Pancreas (tissue), 10 donors: ENCODE measurements around the gene SRPK3. TPM values are rescaled to one million over a fixed set of nuclear protein-coding genes. Genes with fewer than 3 reads are reported as not detected.
"Not testable (repeated sequence)": the region's sequence is repeated elsewhere in the genome, so short reads cannot be mapped to it uniquely, and the experiment has no call there.

ENCODE experiments used
- ATAC-seq, 4 donors: fragments of 200-7000 bp; cut with Tn5 transposase; one replicate each; pipeline versions ENCODE4 v1.8.0 to v1.9.1; 2020; ENCODE audit warnings: mild to moderate bottlenecking in 4 of 4, moderate library complexity in 4 of 4
- DNase-seq, 6 donors: peaks; one replicate each; pipeline ENCODE4 v3.0.0-alpha.2; 2020
- FAIRE-seq: peaks from 2 replicates; lab custom pipeline; 2012; peaks lifted over from hg19 to GRCh38; lab: Jason Lieb, UNC
- H3K27ac ChIP-seq, 4 donors: fragments of 200-600 bp; sonication (generic); 1 replicate in 3 of 4; 2 replicates in 1 of 4; pipeline versions ENCODE4 v1.5.0 to v1.8.0; 2020
- H3K27me3 ChIP-seq, 4 donors: fragments of 200-600 bp; one replicate each; pipeline ENCODE4 v1.8.0; 2021
- H3K36me3 ChIP-seq, 3 donors: fragments of 200-600 bp; sonication (generic) in 1 of 3; one replicate each; pipeline versions ENCODE4 v1.5.0 to v1.8.0; 2020 to 2021
- H3K4me1 ChIP-seq, 3 donors: fragments of 200-600 bp; one replicate each; pipeline ENCODE4 v1.8.0; 2021
- H3K4me3 ChIP-seq, 4 donors: fragments of 200-600 bp; sonication (generic) in 2 of 4; one replicate each; pipeline versions ENCODE4 v1.5.0 to v1.8.0; 2020 to 2021
- H3K9me3 ChIP-seq, 4 donors: fragments of 200-600 bp; one replicate each; pipeline ENCODE4 v1.8.0; 2021
- WGBS, 2 donors: extraction: QIAGEN DNeasy Blood & Tissue Kit; methylation state at CpG; one replicate each; pipeline ENCODE4 v1.1.7; 2013; 5-methylcytosine and 5-hydroxymethylcytosine counted together
- intact Hi-C, 3 donors: fragments of 100-400 bp; cut with DNase I; formaldehyde crosslinking; loops; one replicate each; pipeline versions ENCODE4 v1.11.1 to v1.14.2; 2022
- polyA plus RNA-seq, 2 donors: library from polyadenylated mRNA; stranded (reverse); fragments of 200-250 nt; gene quantifications; one replicate each; pipeline ENCODE4 v1.2.3, GENCODE V29; 2013
- total RNA-seq, 6 donors: library from RNA; stranded (reverse); fragmentation: NEBNext Ultra II Directional in 4 of 6; extraction: Animal tissue kit (Norgen Biotek cat#: 25700) in 4 of 6; gene quantifications; one replicate each; pipeline versions ENCODE4 v1.2.1 to v1.2.4, GENCODE V29; 2021 to 2023
- TF ChIP-seq, protein P1 (sequence below), 4 donors: fragments of 200-600 bp; sonication (generic) in 3 of 4; IDR thresholded peaks; one replicate each; pipeline versions ENCODE4 v1.5.0 to v1.8.0; 2021; ENCODE audit warnings: antibody characterized with exemption in 4 of 4
- donor health status: healthy with polysubstance abuse.
- donor health status: DM: no; HTN: no; CAD: no; lungs with moderate emphysema.
- donor health status: DM: no; HTN: no; CAD: no.
- donor health status: control.
- donor health status: control.
- donor health status: Bipolar disorder and iron deficiency.
- donor health status: DM: yes; HTN: yes; CAD: no.
- donor health status: DM: no; HTN: no; CAD: no.
- donor health status: DM: no; HTN: no; CAD: no.
- donor health status: DM: yes; HTN: yes; CAD: no.

SRPK3 gene
- total and polyA plus RNA-seq, 8 donors: 0.12 to 1.5 (median 0.24) TPM; not detected in 1

GRCh38 chrX:153741446-153741845 is 39.4 kb upstream of the SRPK3 start:
- intact Hi-C loops: no loop called here
- ATAC-seq (no peak), FAIRE-seq (no peak), DNase-seq (peak in 1 of 6 donors; percentile 70)
- WGBS, 2 donors: 81 to 95% methylated on average over 11 to 14 of the region's 14 CpGs
- Histone ChIP-seq H3K4me1 (no peaks in the 10 kb centered on the region), H3K9me3 (no peaks in the 10 kb centered on the region), H3K27me3 (no peaks in the 10 kb centered on the region), H3K27ac (no peak overlapping the region), H3K36me3 (no peaks in the 10 kb centered on the region), H3K4me3 (no peak overlapping the region)
- TF ChIP-seq, protein P1, sequence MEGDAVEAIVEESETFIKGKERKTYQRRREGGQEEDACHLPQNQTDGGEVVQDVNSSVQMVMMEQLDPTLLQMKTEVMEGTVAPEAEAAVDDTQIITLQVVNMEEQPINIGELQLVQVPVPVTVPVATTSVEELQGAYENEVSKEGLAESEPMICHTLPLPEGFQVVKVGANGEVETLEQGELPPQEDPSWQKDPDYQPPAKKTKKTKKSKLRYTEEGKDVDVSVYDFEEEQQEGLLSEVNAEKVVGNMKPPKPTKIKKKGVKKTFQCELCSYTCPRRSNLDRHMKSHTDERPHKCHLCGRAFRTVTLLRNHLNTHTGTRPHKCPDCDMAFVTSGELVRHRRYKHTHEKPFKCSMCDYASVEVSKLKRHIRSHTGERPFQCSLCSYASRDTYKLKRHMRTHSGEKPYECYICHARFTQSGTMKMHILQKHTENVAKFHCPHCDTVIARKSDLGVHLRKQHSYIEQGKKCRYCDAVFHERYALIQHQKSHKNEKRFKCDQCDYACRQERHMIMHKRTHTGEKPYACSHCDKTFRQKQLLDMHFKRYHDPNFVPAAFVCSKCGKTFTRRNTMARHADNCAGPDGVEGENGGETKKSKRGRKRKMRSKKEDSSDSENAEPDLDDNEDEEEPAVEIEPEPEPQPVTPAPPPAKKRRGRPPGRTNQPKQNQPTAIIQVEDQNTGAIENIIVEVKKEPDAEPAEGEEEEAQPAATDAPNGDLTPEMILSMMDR (IDR thresholded peaks at IDR 0.05): no peak

DNA sequence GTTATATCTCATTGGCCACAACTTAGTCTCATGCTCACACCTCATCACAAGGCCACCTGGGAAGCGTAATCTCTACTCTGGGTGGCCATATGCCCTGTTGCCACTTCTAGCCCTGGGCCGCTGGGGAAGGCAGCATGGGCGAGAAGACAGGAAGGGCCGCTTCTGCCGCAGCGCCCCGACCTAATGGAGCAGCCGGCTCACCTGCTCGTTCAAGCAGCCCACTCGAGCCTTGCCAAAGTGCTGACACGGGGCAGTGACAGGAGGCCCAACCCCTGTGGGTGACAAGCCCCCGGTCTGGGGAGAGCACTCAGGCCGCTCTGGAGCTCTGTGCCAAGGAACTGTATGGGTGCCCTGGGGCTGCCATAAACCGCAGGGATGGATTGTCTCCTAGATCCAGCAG is 38.7 kb upstream of the SRPK3 start:
- H3K36me3 ChIP-seq, H3K4me1 ChIP-seq, ATAC-seq, H3K27me3 ChIP-seq, FAIRE-seq, intact Hi-C loops, H3K4me3 ChIP-seq, H3K9me3 ChIP-seq, H3K27ac ChIP-seq, DNase-seq: not testable (repeated sequence)
- 91 to 95% methylated on average over 12 to 14 of the region's 14 CpGs for WGBS, 2 donors

DNA sequence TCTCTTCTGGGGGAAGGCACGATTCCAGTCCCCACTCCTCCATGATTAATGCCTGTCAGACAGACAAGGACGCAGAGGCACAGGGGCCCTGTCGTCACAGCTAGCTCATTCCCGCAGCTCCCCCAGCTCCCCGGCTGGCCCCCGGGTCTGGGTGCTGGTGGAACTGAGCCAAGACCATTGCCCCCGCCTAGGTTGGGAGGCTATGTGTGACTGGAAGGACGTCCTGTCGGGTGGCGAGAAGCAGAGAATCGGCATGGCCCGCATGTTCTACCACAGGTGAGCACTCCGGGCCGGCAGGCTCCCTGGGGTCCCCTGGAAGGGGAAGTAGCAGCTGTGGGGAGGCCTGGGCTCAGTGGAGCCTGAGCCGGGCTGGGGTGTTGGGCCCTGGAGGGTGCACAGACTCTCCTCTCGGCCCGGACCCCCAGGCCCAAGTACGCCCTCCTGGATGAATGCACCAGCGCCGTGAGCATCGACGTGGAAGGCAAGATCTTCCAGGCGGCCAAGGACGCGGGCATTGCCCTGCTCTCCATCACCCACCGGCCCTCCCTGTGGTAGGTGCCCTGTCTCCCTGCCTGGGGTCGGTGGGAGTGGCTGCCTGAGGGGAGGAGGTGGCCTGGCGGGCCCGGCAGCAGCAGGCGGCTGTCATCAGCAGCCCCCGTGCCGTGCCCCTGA is 37.9 kb upstream of the SRPK3 start:
- H3K27me3 ChIP-seq, H3K4me3 ChIP-seq, H3K36me3 ChIP-seq, ATAC-seq, H3K4me1 ChIP-seq, H3K27ac ChIP-seq, intact Hi-C loops, H3K9me3 ChIP-seq, FAIRE-seq: not testable (repeated sequence)
- DNase-seq: peak in 1 of 6 donors; percentile 60
- 71 to 79% methylated on average over 20 to 32 of the region's 32 CpGs for WGBS, 2 donors

- 53 to 77% methylated on average over 16 to 32 of the region's 35 CpGs for WGBS, 2 donors
- H3K9me3 ChIP-seq, H3K4me3 ChIP-seq, intact Hi-C loops, H3K36me3 ChIP-seq, H3K4me1 ChIP-seq, FAIRE-seq, H3K27me3 ChIP-seq: not testable (repeated sequence)
- DNase-seq: peak in 3 of 6 donors; percentile 68 to 88 (median 80)
- peak in 1 of 4 donors; percentile 77 for ATAC-seq
- peak overlapping the region in 1 of 4 donors; percentile 23 for H3K27ac ChIP-seq
Observed at GRCh38 chrX:153743468-153744209, 37.2 kb upstream of the SRPK3 start.

GRCh38 chrX:153744210-153745066 is 36.4 kb upstream of the SRPK3 start:
- H3K36me3 ChIP-seq: no peaks in the 10 kb centered on the region
- intact Hi-C loops: no loop called here
- H3K9me3 ChIP-seq: no peaks in the 10 kb centered on the region
- DNase-seq: peak in 3 of 6 donors; percentile 32 to 65 (median 56)
- peak overlapping the region in 1 of 4 donors; percentile 23 for H3K27ac ChIP-seq
- no peaks in the 10 kb centered on the region for H3K4me1 ChIP-seq
- WGBS, 2 donors: 41 to 42% methylated on average over 36 to 38 of the region's 38 CpGs
- no peaks in the 10 kb centered on the region for H3K27me3 ChIP-seq
- TF ChIP-seq, protein P1 (IDR thresholded peaks at IDR 0.05): no peak
- FAIRE-seq: peak; percentile 60
- no peak overlapping the region for H3K4me3 ChIP-seq
- peak in 1 of 4 donors; percentile 57 for ATAC-seq

DNA sequence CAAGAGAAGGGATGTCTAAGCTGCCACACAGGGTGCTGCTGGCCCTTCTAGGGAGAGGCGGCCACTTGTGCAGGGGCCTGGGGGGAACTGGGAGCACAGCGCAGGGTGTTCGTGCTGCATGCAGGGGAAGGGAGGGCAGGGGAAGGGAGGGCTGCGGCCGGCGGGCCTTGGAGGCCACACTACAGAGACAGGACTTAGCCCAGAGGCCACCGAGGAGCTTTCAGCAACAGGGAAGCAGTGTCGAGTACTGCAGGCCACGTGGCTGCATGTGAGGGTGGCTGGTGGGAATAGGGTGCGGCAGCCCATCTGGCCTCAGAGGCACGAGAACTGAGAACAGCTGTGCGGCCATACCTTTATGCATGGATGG is 35.8 kb upstream of the SRPK3 start:
- FAIRE-seq, intact Hi-C loops, H3K27me3 ChIP-seq, H3K4me3 ChIP-seq, H3K4me1 ChIP-seq, H3K27ac ChIP-seq, H3K36me3 ChIP-seq, ATAC-seq, H3K9me3 ChIP-seq: not testable (repeated sequence)
- WGBS, 2 donors: 32 to 54% methylated on average over 9 to 12 of the region's 12 CpGs
- DNase-seq: peak in 1 of 6 donors; percentile 55
